ENCODE data around the gene PCGF5. TPM values are rescaled to one million over a fixed set of nuclear protein-coding genes. Genes with fewer than 3 reads are reported as not detected.

PCGF5 gene
- total and polyA plus RNA-seq, 2 experiments from 2014 or later: 7.7 to 8.7 TPM

DNA sequence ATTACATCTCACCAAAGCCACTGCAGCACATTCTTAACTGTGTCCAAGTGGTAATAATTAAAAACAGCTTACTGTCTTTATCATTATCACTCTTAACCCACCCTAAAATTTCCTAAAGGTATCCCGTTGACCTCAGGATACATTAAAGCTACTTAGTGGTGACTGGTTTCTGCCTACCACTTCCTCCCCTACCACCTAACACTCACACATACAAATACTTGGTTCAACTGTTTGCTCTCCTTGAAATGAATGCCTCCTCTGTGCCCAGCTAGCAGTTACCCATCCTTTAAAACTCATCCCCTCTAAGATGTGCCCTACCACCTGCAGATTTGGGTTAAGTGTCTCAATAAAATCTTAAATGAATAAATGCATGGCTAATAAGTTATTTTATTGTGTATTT, 7.1 kb downstream of the PCGF5 start (continued):
- TF ChIP-seq, protein P1, sequence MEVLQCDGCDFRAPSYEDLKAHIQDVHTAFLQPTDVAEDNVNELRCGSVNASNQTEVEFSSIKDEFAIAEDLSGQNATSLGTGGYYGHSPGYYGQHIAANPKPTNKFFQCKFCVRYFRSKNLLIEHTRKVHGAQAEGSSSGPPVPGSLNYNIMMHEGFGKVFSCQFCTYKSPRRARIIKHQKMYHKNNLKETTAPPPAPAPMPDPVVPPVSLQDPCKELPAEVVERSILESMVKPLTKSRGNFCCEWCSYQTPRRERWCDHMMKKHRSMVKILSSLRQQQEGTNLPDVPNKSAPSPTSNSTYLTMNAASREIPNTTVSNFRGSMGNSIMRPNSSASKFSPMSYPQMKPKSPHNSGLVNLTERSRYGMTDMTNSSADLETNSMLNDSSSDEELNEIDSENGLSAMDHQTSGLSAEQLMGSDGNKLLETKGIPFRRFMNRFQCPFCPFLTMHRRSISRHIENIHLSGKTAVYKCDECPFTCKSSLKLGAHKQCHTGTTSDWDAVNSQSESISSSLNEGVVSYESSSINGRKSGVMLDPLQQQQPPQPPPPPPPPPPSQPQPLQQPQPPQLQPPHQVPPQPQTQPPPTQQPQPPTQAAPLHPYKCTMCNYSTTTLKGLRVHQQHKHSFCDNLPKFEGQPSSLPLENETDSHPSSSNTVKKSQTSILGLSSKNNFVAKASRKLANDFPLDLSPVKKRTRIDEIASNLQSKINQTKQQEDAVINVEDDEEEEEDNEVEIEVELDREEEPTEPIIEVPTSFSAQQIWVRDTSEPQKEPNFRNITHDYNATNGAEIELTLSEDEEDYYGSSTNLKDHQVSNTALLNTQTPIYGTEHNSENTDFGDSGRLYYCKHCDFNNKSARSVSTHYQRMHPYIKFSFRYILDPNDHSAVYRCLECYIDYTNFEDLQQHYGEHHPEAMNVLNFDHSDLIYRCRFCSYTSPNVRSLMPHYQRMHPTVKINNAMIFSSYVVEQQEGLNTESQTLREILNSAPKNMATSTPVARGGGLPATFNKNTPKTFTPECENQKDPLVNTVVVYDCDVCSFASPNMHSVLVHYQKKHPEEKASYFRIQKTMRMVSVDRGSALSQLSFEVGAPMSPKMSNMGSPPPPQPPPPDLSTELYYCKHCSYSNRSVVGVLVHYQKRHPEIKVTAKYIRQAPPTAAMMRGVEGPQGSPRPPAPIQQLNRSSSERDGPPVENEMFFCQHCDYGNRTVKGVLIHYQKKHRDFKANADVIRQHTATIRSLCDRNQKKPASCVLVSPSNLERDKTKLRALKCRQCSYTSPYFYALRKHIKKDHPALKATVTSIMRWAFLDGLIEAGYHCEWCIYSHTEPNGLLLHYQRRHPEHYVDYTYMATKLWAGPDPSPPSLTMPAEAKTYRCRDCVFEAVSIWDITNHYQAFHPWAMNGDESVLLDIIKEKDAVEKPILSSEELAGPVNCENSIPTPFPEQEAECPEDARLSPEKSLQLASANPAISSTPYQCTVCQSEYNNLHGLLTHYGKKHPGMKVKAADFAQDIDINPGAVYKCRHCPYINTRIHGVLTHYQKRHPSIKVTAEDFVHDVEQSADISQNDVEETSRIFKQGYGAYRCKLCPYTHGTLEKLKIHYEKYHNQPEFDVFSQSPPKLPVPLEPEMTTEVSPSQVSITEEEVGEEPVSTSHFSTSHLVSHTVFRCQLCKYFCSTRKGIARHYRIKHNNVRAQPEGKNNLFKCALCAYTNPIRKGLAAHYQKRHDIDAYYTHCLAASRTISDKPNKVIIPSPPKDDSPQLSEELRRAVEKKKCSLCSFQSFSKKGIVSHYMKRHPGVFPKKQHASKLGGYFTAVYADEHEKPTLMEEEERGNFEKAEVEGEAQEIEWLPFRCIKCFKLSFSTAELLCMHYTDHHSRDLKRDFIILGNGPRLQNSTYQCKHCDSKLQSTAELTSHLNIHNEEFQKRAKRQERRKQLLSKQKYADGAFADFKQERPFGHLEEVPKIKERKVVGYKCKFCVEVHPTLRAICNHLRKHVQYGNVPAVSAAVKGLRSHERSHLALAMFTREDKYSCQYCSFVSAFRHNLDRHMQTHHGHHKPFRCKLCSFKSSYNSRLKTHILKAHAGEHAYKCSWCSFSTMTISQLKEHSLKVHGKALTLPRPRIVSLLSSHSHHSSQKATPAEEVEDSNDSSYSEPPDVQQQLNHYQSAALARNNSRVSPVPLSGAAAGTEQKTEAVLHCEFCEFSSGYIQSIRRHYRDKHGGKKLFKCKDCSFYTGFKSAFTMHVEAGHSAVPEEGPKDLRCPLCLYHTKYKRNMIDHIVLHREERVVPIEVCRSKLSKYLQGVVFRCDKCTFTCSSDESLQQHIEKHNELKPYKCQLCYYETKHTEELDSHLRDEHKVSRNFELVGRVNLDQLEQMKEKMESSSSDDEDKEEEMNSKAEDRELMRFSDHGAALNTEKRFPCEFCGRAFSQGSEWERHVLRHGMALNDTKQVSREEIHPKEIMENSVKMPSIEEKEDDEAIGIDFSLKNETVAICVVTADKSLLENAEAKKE (CRISPR knock-in tag; IDR thresholded peaks at IDR 0.05): no peak
- TF ChIP-seq NANOG (IDR thresholded peaks at IDR 0.05; ENCODE audit: borderline replicate concordance) (no peak), ZNF331 (CRISPR knock-in tag; IDR thresholded peaks at IDR 0.05; ENCODE audit: low read depth) (no peak), POLR2AphosphoS5 (IDR thresholded peaks at IDR 0.05; ENCODE audit: low read depth) (no peak), ZNF114 (CRISPR knock-in tag; IDR thresholded peaks at IDR 0.05) (no peak)
- TF ChIP-seq, protein P2, sequence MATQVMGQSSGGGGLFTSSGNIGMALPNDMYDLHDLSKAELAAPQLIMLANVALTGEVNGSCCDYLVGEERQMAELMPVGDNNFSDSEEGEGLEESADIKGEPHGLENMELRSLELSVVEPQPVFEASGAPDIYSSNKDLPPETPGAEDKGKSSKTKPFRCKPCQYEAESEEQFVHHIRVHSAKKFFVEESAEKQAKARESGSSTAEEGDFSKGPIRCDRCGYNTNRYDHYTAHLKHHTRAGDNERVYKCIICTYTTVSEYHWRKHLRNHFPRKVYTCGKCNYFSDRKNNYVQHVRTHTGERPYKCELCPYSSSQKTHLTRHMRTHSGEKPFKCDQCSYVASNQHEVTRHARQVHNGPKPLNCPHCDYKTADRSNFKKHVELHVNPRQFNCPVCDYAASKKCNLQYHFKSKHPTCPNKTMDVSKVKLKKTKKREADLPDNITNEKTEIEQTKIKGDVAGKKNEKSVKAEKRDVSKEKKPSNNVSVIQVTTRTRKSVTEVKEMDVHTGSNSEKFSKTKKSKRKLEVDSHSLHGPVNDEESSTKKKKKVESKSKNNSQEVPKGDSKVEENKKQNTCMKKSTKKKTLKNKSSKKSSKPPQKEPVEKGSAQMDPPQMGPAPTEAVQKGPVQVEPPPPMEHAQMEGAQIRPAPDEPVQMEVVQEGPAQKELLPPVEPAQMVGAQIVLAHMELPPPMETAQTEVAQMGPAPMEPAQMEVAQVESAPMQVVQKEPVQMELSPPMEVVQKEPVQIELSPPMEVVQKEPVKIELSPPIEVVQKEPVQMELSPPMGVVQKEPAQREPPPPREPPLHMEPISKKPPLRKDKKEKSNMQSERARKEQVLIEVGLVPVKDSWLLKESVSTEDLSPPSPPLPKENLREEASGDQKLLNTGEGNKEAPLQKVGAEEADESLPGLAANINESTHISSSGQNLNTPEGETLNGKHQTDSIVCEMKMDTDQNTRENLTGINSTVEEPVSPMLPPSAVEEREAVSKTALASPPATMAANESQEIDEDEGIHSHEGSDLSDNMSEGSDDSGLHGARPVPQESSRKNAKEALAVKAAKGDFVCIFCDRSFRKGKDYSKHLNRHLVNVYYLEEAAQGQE (IDR thresholded peaks at IDR 0.05; ENCODE audit: unreplicated experiment): no peak

DNA sequence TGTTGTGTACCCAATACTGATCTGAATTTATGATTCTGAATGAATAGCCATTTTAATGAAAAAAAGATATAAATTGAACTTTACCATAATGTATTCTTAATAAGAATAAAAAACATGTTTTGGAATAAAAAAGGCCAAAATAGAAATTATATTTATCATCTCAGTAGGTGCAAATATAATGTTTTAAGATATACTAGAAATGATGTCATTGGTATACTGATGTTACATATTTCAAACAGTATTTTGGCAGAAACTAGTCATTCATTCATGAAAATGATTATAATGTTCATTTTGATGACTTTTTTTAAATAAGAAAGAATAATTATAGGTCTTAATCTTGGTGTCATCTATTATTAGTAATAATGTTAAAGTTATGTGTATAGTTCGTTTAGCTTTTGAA, 9.2 kb downstream of the PCGF5 start:
- Histone ChIP-seq H3K4me3 (no peak overlapping the region), H3K27me3 (ENCODE audit: insufficient read depth) (peaks cover 29% of the 10 kb centered on the region), H3K4me1 (ENCODE audit: insufficient read depth) (no peaks in the 10 kb centered on the region), H3K9me2 (ENCODE audit: insufficient read depth) (no peaks in the 10 kb centered on the region), H2AFZ (no peak overlapping the region), H3K27ac (ENCODE audit: low read depth) (no peak overlapping the region), H4K20me1 (replicated peaks; ENCODE audit: insufficient read depth) (no peaks in the 10 kb centered on the region; the same call in 1 of the 2 replicates), H3K36me3 (ENCODE audit: insufficient read depth) (no peaks in the 10 kb centered on the region), H3K4me2 (no peak overlapping the region), H3F3A (replicated peaks; ENCODE audit: low read depth) (no peaks in the 10 kb centered on the region), H3K79me2 (replicated peaks; ENCODE audit: insufficient read depth) (no peaks in the 10 kb centered on the region)
- no peak overlapping the region for H3K27ac Mint-ChIP-seq
- no peaks in the 10 kb centered on the region for H3K36me3 Mint-ChIP-seq (ENCODE audit: low read depth)
- H3K9me3 Mint-ChIP-seq: no peaks in the 10 kb centered on the region
- no peak overlapping the region for H3K4me3 Mint-ChIP-seq
- no peak for DNase-seq (ENCODE audit: low spot score)
- H3K4me1 Mint-ChIP-seq: peaks cover 2% of the 10 kb centered on the region; the same call in 1 of the 3 replicates
- ATAC-seq: no peak
- H3K27me3 Mint-ChIP-seq (ENCODE audit: insufficient read depth, low read depth, poor library complexity): no peaks in the 10 kb centered on the region
- TF ChIP-seq STAT1 (IDR thresholded peaks at IDR 0.05; ENCODE audit: unreplicated experiment): no peak
- TF ChIP-seq, protein P3, sequence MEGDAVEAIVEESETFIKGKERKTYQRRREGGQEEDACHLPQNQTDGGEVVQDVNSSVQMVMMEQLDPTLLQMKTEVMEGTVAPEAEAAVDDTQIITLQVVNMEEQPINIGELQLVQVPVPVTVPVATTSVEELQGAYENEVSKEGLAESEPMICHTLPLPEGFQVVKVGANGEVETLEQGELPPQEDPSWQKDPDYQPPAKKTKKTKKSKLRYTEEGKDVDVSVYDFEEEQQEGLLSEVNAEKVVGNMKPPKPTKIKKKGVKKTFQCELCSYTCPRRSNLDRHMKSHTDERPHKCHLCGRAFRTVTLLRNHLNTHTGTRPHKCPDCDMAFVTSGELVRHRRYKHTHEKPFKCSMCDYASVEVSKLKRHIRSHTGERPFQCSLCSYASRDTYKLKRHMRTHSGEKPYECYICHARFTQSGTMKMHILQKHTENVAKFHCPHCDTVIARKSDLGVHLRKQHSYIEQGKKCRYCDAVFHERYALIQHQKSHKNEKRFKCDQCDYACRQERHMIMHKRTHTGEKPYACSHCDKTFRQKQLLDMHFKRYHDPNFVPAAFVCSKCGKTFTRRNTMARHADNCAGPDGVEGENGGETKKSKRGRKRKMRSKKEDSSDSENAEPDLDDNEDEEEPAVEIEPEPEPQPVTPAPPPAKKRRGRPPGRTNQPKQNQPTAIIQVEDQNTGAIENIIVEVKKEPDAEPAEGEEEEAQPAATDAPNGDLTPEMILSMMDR (conservative IDR thresholded peaks at IDR 0.05; ENCODE audit: low read depth in 2 of 2): no peak
- TF ChIP-seq EZH2phosphoT487 (IDR thresholded peaks at IDR 0.05; ENCODE audit: unreplicated experiment): no peak

Measured in GM23338 (cell line).